GM23248 (cell line): Measurements from ENCODE around the gene KAT5. TPM values are rescaled to one million over a fixed set of nuclear protein-coding genes. Genes with fewer than 3 reads are reported as not detected.
"Not testable (repeated sequence)": the region's sequence is repeated elsewhere in the genome, so short reads cannot be mapped to it uniquely, and the experiment has no call there.

Experiments used
- DNase-seq: peaks from one replicate; pipeline ENCODE4 v3.0.0-alpha.2; 2015
- H2AFZ ChIP-seq: fragments of 200-600 bp; sonication (generic); 2 replicates; pipeline ENCODE4 v1.6.1; 2016; ENCODE audit warnings: antibody characterized with exemption
- H3F3A ChIP-seq: fragments of 200-600 bp; sonication (generic); 2 replicates; pipeline ENCODE4 v1.6.1; 2016; ENCODE audit warnings: mild to moderate bottlenecking, antibody characterized with exemption, mixed run types; ENCODE audit not compliant: insufficient read depth
- H3K27ac ChIP-seq: fragments of 200-600 bp; sonication (generic); 2 replicates; pipeline ENCODE4 v1.5.1; 2016; ENCODE audit warnings: mild to moderate bottlenecking
- H3K27me3 ChIP-seq: fragments of 200-600 bp; sonication (generic); replicated peaks from 2 replicates; pipeline ENCODE4 v1.6.1; 2016; ENCODE audit warnings: mild to moderate bottlenecking; ENCODE audit not compliant: insufficient read depth
- H3K36me3 ChIP-seq: fragments of 200-600 bp; sonication (generic); 2 replicates; pipeline ENCODE4 v1.6.1; 2016; ENCODE audit warnings: low read depth, mild to moderate bottlenecking
- H3K4me1 ChIP-seq: fragments of 200-600 bp; sonication (generic); 2 replicates; pipeline ENCODE4 v1.6.1; 2016; ENCODE audit warnings: mild to moderate bottlenecking; ENCODE audit not compliant: insufficient read depth
- H3K4me2 ChIP-seq: fragments of 200-600 bp; sonication (generic); one replicate; pipeline ENCODE4 v1.6.1; 2016; ENCODE audit warnings: mild to moderate bottlenecking; ENCODE audit not compliant: unreplicated experiment
- H3K4me3 ChIP-seq: fragments of 200-600 bp; sonication (generic); 2 replicates; pipeline ENCODE4 v1.5.1; 2016; ENCODE audit warnings: mild to moderate bottlenecking
- H3K79me2 ChIP-seq: fragments of 200-600 bp; sonication (generic); 2 replicates; pipeline ENCODE4 v1.6.1; 2016; ENCODE audit warnings: mild to moderate bottlenecking; ENCODE audit not compliant: insufficient read depth
- H3K9ac ChIP-seq: fragments of 200-600 bp; sonication (generic); 2 replicates; pipeline ENCODE4 v1.6.1; 2016; ENCODE audit warnings: mild to moderate bottlenecking
- H3K9me2 ChIP-seq: fragments of 200-600 bp; sonication (generic); 2 replicates; pipeline ENCODE4 v1.6.1; 2016; ENCODE audit warnings: mixed run types, mild to moderate bottlenecking, moderate library complexity; ENCODE audit not compliant: insufficient read depth
- H3K9me3 ChIP-seq: fragments of 200-600 bp; sonication (generic); one replicate; pipeline ENCODE4 v1.6.1; 2017; ENCODE audit warnings: low read depth
- H4K20me1 ChIP-seq: fragments of 200-600 bp; sonication (generic); 2 replicates; pipeline ENCODE4 v1.6.0; 2016; ENCODE audit not compliant: insufficient read depth
- EZH2 ChIP-seq: fragments of 200-600 bp; sonication (generic); IDR thresholded peaks from 2 replicates; pipeline ENCODE4 v1.6.1; 2018; ENCODE audit warnings: antibody characterized with exemption, mild to moderate bottlenecking; ENCODE audit not compliant: insufficient read depth, poor library complexity, severe bottlenecking
- EZH2phosphoT487 ChIP-seq: fragments of 200-600 bp; sonication (generic); IDR thresholded peaks from 2 replicates; pipeline ENCODE4 v1.6.1; 2018; ENCODE audit warnings: antibody characterized with exemption, moderate library complexity, mild to moderate bottlenecking, low read depth; ENCODE audit not compliant: insufficient read depth
- WGBS, 2 experiments: methylation state at CpG; one replicate each; pipeline ENCODE4 v1.1.6; 2015 to 2017; ENCODE audit warnings: low lambda C conversion rate in 2 of 2, low coverage in 1 of 2; ENCODE audit errors: missing lambda C conversion rate in 2 of 2; 5-methylcytosine and 5-hydroxymethylcytosine counted together
- in situ Hi-C: fragments of 300-500 bp; cut with MboI; formaldehyde crosslinking; loops from 2 replicates; pipeline ENCODE4 v1.15.0; 2020
- polyA plus RNA-seq: library from polyadenylated mRNA; unstranded; fragments of >200 nt; fragmentation: Nextera tagmentation; extraction: Ambion mirVana; gene quantifications from 2 replicates; pipeline ENCODE4 v1.2.1, GENCODE V29; 2016
- total RNA-seq: library from RNA; depleted of rRNA; stranded (reverse); fragments of >200 nt; shearing (Covaris generic); gene quantifications from 2 replicates; pipeline ENCODE4 v1.2.3, GENCODE V29; 2014

KAT5 gene
- total and polyA plus RNA-seq, 2 experiments from 2014 or later: 29.5 to 36.6 TPM

DNA sequence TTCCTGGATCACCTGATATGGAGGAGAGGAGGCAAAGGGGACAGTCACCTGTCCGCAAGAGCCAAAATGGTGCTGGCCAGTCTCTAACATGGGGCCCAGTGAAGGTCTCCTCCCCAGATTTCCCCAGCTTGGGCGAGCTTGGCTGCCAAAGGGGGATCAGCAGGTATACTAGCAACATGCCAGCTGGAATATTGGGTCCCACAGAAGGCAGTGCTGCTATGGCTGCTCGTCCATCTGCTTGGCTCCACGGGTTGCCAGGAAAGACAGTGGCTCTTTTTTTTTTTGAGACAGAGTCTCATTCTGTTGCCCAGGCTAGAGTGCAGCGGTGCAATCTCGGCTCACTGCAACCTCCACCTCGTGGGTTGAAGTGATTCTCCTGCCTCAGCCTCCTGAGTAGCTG lies 12.7 kb upstream of the KAT5 start:
- no peaks in the 10 kb centered on the region for H3K9me3 ChIP-seq
- H3K36me3 ChIP-seq: no peaks in the 10 kb centered on the region
- no peak overlapping the region for H3K9ac ChIP-seq
- WGBS, 2 experiments: 61 to 68% methylated on average over 7 of the region's 7 CpGs
- no peak overlapping the region for H3K4me3 ChIP-seq
- H3K4me2 ChIP-seq: no peak overlapping the region
- no peak for DNase-seq
- H3F3A ChIP-seq: no peaks in the 10 kb centered on the region
- H3K9me2 ChIP-seq: no peaks in the 10 kb centered on the region
- no peak overlapping the region for H3K27ac ChIP-seq
- H3K4me1 ChIP-seq: no peaks in the 10 kb centered on the region
- TF ChIP-seq EZH2phosphoT487 (no peak), EZH2 (no peak)
- H4K20me1 ChIP-seq: no peaks in the 10 kb centered on the region
- H3K79me2 ChIP-seq: no peaks in the 10 kb centered on the region
- in situ Hi-C loops: no loop called here
- H2AFZ ChIP-seq: no peak overlapping the region
- H3K27me3 ChIP-seq: peaks cover 18% of the 10 kb centered on the region; the same call in 1 of the 2 replicates

DNA sequence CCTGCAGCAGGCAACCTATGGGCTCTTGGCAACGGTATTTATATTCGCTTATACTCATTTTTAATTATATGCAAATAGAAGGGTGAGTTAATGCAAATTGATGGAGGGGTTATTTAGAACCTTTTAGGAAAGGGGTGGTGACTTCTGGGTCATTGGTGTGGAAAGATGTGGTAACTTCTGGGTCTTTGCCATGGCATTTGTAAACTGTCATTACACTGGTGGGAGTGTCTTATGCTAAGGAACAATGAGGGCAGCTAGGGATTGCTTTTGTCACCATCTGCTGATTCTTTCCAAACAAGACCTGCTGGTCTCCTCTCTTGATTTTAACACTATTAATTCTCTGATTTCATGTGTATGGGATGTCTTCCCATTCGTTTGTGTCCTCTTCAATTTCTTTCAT lies 11.7 kb upstream of the KAT5 start:
- H3K9me3 ChIP-seq: no peaks in the 10 kb centered on the region
- no peaks in the 10 kb centered on the region for H3K9me2 ChIP-seq
- H3K4me2 ChIP-seq: no peak overlapping the region
- TF ChIP-seq EZH2phosphoT487: no peak
- no peak for TF ChIP-seq EZH2
- H3K4me3 ChIP-seq: no peak overlapping the region
- in situ Hi-C loops: no loop called here
- no peaks in the 10 kb centered on the region for H3K79me2 ChIP-seq
- H3K9ac ChIP-seq: no peak overlapping the region
- no peaks in the 10 kb centered on the region for H3F3A ChIP-seq
- H3K27ac ChIP-seq: no peak overlapping the region
- H4K20me1 ChIP-seq: no peaks in the 10 kb centered on the region
- 59 to 65% methylated on average over 3 of the region's 3 CpGs for WGBS, 2 experiments
- H3K36me3 ChIP-seq: no peaks in the 10 kb centered on the region
- H3K4me1 ChIP-seq: no peaks in the 10 kb centered on the region
- DNase-seq: no peak
- H3K27me3 ChIP-seq: peaks cover 18% of the 10 kb centered on the region; the same call in 1 of the 2 replicates
- H2AFZ ChIP-seq: no peak overlapping the region

DNA sequence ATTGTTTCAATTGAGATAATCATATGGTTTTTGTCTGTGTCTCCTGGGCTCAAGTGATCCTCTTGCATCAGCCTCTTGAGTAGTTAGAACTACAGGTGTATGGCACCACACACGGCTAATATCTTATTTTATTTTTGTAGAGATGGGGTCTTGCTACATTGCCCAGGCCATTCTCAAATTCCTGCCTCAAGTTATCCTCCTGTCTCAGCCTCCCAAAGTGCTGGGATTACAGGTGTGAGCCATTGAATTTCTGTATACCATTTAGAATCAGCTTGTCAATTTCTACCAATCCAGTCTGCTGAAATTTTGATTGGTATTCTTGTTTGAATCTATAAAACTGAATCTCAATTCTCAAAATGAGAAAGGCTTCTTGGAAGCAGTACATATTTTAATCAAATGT lies 10.4 kb upstream of the KAT5 start:
- no peak for DNase-seq
- Histone ChIP-seq H3K4me3 (no peak overlapping the region), H4K20me1 (no peaks in the 10 kb centered on the region), H3F3A (no peaks in the 10 kb centered on the region), H3K27ac (no peak overlapping the region), H3K4me1 (no peaks in the 10 kb centered on the region), H3K36me3 (no peaks in the 10 kb centered on the region), H3K9me3 (no peaks in the 10 kb centered on the region), H2AFZ (no peak overlapping the region), H3K4me2 (no peak overlapping the region), H3K9ac (no peak overlapping the region), H3K27me3 (peaks cover 18% of the 10 kb centered on the region; the same call in 1 of the 2 replicates), H3K79me2 (no peaks in the 10 kb centered on the region), H3K9me2 (no peaks in the 10 kb centered on the region)
- in situ Hi-C loops: no loop called here
- TF ChIP-seq EZH2phosphoT487 (no peak), EZH2 (no peak)
- WGBS, 2 experiments: 62 to 88% methylated on average over 1 of the region's 1 CpG

DNA sequence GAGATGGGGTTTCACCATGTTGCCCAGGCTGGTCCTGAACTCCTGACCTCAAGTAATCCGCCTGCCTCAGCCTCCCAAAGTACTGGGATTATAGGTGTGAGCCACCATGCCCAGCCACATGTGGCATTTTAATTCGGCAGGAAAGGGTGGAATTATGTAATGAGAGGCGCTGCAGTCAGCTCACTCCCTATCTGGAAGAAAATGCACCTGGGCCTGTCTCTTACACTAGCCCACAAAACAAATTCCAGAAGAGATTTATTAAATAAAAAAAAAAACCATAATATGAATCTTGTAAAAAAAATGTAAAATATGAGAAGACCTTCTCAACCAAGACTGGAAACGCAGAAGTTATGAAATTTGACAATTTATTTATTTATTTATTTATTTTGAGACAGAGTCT lies 8.2 kb upstream of the KAT5 start:
- Histone ChIP-seq H3K79me2 (no peaks in the 10 kb centered on the region), H3K4me1 (no peaks in the 10 kb centered on the region), H3K27me3 (peaks cover 15% of the 10 kb centered on the region; the same call in 1 of the 2 replicates), H4K20me1 (no peaks in the 10 kb centered on the region), H3K4me2 (no peak overlapping the region), H3K9me3 (no peaks in the 10 kb centered on the region), H3K27ac (no peak overlapping the region), H3K36me3 (no peaks in the 10 kb centered on the region), H3F3A (no peaks in the 10 kb centered on the region), H3K9ac (no peak overlapping the region), H3K4me3 (no peak overlapping the region), H3K9me2 (no peaks in the 10 kb centered on the region), H2AFZ (no peak overlapping the region)
- WGBS, 2 experiments: 34 to 36% methylated on average over 4 of the region's 4 CpGs
- in situ Hi-C loops: no loop called here
- TF ChIP-seq EZH2phosphoT487: no peak
- TF ChIP-seq EZH2: no peak
- no peak for DNase-seq

DNA sequence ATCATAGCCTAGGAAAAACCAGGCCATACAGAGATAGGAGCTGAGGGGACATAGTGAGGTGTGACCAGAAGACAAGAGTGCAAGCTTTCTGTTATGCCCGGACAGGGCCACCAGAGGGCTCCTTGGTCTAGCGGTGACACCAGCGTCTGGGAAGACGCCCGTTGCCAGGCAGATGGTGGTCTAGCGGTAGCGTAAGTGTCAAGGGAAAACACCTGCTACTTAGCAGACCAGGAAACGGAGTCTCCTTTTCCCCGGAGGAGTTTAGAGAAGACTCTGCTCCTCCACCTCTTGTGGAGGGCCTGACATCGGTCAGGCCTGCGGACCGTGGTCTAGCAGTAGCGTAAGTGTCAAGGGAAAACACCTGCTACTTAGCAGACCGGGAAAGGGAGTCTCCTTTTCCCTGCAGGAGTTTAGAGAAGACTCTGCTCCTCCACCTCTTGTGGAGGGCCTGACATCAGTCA lies 5.7 kb upstream of the KAT5 start:
- 10 to 15% methylated on average over 14 of the region's 14 CpGs for WGBS, 2 experiments
- H3K9me3 ChIP-seq, H3K36me3 ChIP-seq, in situ Hi-C loops, H3K4me1 ChIP-seq, H3F3A ChIP-seq, H4K20me1 ChIP-seq, H3K9me2 ChIP-seq, H3K4me2 ChIP-seq, H3K9ac ChIP-seq, H3K4me3 ChIP-seq, H3K79me2 ChIP-seq, H3K27ac ChIP-seq, H3K27me3 ChIP-seq: not testable (repeated sequence)
- H2AFZ ChIP-seq: peak overlapping the region; percentile 75
- DNase-seq: peak; percentile 47

DNA sequence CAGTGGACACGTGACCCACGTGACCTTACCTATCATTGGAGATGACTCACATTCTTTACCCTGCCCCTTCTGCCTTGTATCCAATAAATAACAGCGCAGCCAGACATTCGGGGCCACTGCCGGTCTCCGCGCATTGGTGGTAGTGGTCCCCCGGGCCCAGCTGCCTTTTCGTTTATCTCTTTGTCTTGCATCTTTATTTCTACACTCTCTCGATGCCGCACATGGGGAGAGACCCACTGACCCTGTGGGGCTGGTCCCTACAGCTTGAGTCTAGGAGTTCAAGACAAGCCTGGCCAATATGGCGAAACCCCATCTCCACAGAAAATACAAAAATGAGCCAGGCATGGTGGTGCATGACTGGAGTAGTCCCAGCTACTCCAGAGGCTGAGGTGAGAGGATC lies 5.0 kb upstream of the KAT5 start:
- DNase-seq, H4K20me1 ChIP-seq, H3K4me1 ChIP-seq, H3K36me3 ChIP-seq, H3K4me3 ChIP-seq, H3K27ac ChIP-seq, H3K9me3 ChIP-seq, H3K27me3 ChIP-seq, H3K79me2 ChIP-seq, H2AFZ ChIP-seq, H3K9me2 ChIP-seq, H3F3A ChIP-seq, H3K4me2 ChIP-seq, in situ Hi-C loops, H3K9ac ChIP-seq: not testable (repeated sequence)
- WGBS, 2 experiments: 86 to 89% methylated on average over 10 of the region's 12 CpGs
